Endothelial cell of umbilical vein (primary cell): Measurements from ENCODE around the gene CDCA7L. TPM values are rescaled to one million over a fixed set of nuclear protein-coding genes. Genes with fewer than 3 reads are reported as not detected.

Experiments used
- BruUV-seq: library from RNA; stranded (reverse); fragments of 400-500 nt; replicated peaks from 2 replicates; lab custom pipeline; 2021; lab: Mats Ljungman, UMichigan
- CTCF ChIA-PET: fragments of 300-600, 350-600 bp; sonication (Branson Sonifier 250); formaldehyde crosslinking; loops from one replicate; lab custom pipeline; 2021; ENCODE audit warnings: antibody characterized with exemption, inconsistent platforms; lab: Charles Lee
- POLR2A ChIA-PET: fragments of 300-600, 350-600 bp; sonication (Branson Sonifier 250); formaldehyde crosslinking; loops from one replicate; lab custom pipeline; 2021; ENCODE audit warnings: antibody characterized with exemption, inconsistent platforms; lab: Charles Lee
- DNase-seq: peaks from one replicate; pipeline ENCODE4 v3.0.0-alpha.2; 2011; ENCODE audit warnings: low read depth, low spot score
- FAIRE-seq: peaks from 2 replicates; lab custom pipeline; 2011; peaks lifted over from hg19 to GRCh38; lab: Jason Lieb, UNC
- H2AFZ ChIP-seq: 2 replicates; pipeline ENCODE4 v1.6.0; 2012; ENCODE audit warnings: low read depth, low read length, control low read depth, inconsistent platforms
- H3K27ac ChIP-seq: 2 replicates; pipeline ENCODE4 v1.5.1; 2011; ENCODE audit warnings: low read depth, mild to moderate bottlenecking, control low read depth, low read length, moderate library complexity; ENCODE audit not compliant: insufficient read depth
- H3K27me3 ChIP-seq, 2 experiments: 2 replicates each; pipeline versions ENCODE4 v1.6.0 to v1.6.1; 2011; ENCODE audit warnings: low read length in 2 of 2, mixed read lengths in 1 of 2; ENCODE audit not compliant: control insufficient read depth in 2 of 2, insufficient read depth in 2 of 2
- H3K36me3 ChIP-seq, 2 experiments: 2 replicates in 1 of 2; 3 replicates in 1 of 2; pipeline ENCODE4 v1.5.1; 2011; ENCODE audit warnings: low read length in 2 of 2, mild to moderate bottlenecking in 1 of 2, moderate library complexity in 1 of 2; ENCODE audit not compliant: control insufficient read depth in 2 of 2, insufficient read depth in 2 of 2; ENCODE audit errors: extremely low read depth in 1 of 2
- H3K4me1 ChIP-seq: 3 replicates; pipeline ENCODE4 v1.5.1; 2011; ENCODE audit warnings: mild to moderate bottlenecking, low read length; ENCODE audit not compliant: control insufficient read depth, insufficient read depth; ENCODE audit errors: extremely low read depth
- H3K4me2 ChIP-seq: 2 replicates; pipeline ENCODE4 v1.6.1; 2011; ENCODE audit warnings: low read length, control low read depth, mixed read lengths; ENCODE audit not compliant: insufficient read depth
- H3K4me3 ChIP-seq, 3 experiments: fragments of 200-600 bp in 1 of 3; sonication (generic), shearing (Covaris generic) in 1 of 3; replicated peaks in 1 of 3; 2 replicates each; pipeline ENCODE4 v1.5.1; 2011 to 2016; ENCODE audit warnings: control low read depth in 3 of 3, low read length in 3 of 3, mild to moderate bottlenecking in 2 of 3, inconsistent platforms in 1 of 3, low read depth in 1 of 3, moderate library complexity in 1 of 3; ENCODE audit not compliant: insufficient read depth in 1 of 3
- H3K79me2 ChIP-seq: 2 replicates; pipeline ENCODE4 v1.6.0; 2012; ENCODE audit warnings: low read length, inconsistent platforms; ENCODE audit not compliant: control insufficient read depth, insufficient read depth
- H3K9ac ChIP-seq: replicated peaks from 2 replicates; pipeline ENCODE3; 2011; ENCODE audit warnings: low read length, control low read depth; ENCODE audit not compliant: insufficient read depth; ENCODE audit errors: extremely low read depth
- H3K9me1 ChIP-seq: replicated peaks from 3 replicates; pipeline ENCODE4 v1.6.0; 2011; ENCODE audit warnings: mild to moderate bottlenecking, low read length; ENCODE audit not compliant: control insufficient read depth, insufficient read depth; ENCODE audit errors: extremely low read depth
- H3K9me3 ChIP-seq: replicated peaks from 2 replicates; pipeline ENCODE4 v1.5.1; 2012; ENCODE audit warnings: low read length, inconsistent platforms; ENCODE audit not compliant: control insufficient read depth, insufficient read depth
- H4K20me1 ChIP-seq: replicated peaks from 2 replicates; pipeline ENCODE3; 2011; ENCODE audit warnings: mild to moderate bottlenecking, low read length; ENCODE audit not compliant: control insufficient read depth, insufficient read depth; ENCODE audit errors: extremely low read depth
- EZH2 ChIP-seq: IDR thresholded peaks from 2 replicates; pipeline ENCODE4 v1.6.1; 2012; ENCODE audit warnings: borderline replicate concordance, low read depth, mild to moderate bottlenecking, moderate library complexity, low read length, inconsistent platforms; ENCODE audit not compliant: severe bottlenecking
- FOS ChIP-seq: IDR thresholded peaks from 2 replicates; pipeline ENCODE4 v1.6.1; 2011; ENCODE audit warnings: mild to moderate bottlenecking, low read length, moderate library complexity, borderline replicate concordance; ENCODE audit not compliant: insufficient read depth
- GATA2 ChIP-seq: IDR thresholded peaks from 2 replicates; pipeline ENCODE4 v1.7.0; 2011; ENCODE audit warnings: low read depth, mild to moderate bottlenecking, moderate library complexity, mixed read lengths, low read length; ENCODE audit not compliant: insufficient read length, insufficient read depth
- JUN ChIP-seq: IDR thresholded peaks from 2 replicates; pipeline ENCODE4 v1.6.1; 2011; ENCODE audit warnings: borderline replicate concordance, low read depth; ENCODE audit not compliant: insufficient read length, insufficient read depth
- MYC ChIP-seq: IDR thresholded peaks from one replicate; pipeline ENCODE4 v1.6.1; 2011; ENCODE audit warnings: mild to moderate bottlenecking, low read depth, low read length
- POLR2A ChIP-seq: IDR thresholded peaks from 2 replicates; pipeline ENCODE4 v1.6.1; 2012; ENCODE audit warnings: low read depth, mild to moderate bottlenecking, control low read depth, low read length
- POLR2AphosphoS5 ChIP-seq: IDR thresholded peaks from 2 replicates; pipeline ENCODE4 v1.6.1; 2012; ENCODE audit warnings: low read depth, mild to moderate bottlenecking, control low read depth, low read length, moderate library complexity; ENCODE audit not compliant: insufficient read depth
- dilution Hi-C: fragments of 300-500 bp; cut with MboI; formaldehyde crosslinking; loops from one replicate; pipeline ENCODE4 v1.15.0; 2019; ENCODE audit warnings: low sequenced_read_pairs; ENCODE audit not compliant: extremely low pct_ligation_motif_present
- intact Hi-C: fragments of 100-400 bp; cut with micrococcal nuclease; formaldehyde crosslinking; loops from one replicate; pipeline ENCODE4 v1.10.0; 2022
- polyA plus RNA-seq, 4 experiments: library from polyadenylated mRNA; depleted of rRNA in 3 of 4; stranded (reverse) in 3 of 4; unstranded in 1 of 4; fragments of >200 nt; gene quantifications; 2 replicates each; pipeline versions ENCODE4 v1.2.1 to v1.2.3, GENCODE V29; 2011 to 2012; ENCODE audit warnings: missing spikeins in 1 of 4
- total RNA-seq: library from RNA; stranded (reverse); gene quantifications from 2 replicates; pipeline ENCODE4 v1.2.3, GENCODE V29; 2021
- TF ChIP-seq, protein P1 (sequence below), 2 donors: IDR thresholded peaks; 1 replicate in 1 of 2; 2 replicates in 1 of 2; pipeline ENCODE4 v1.5.1; 2011; ENCODE audit warnings: low read length in 2 of 2, mild to moderate bottlenecking in 2 of 2, moderate library complexity in 2 of 2, control low read depth in 1 of 2, inconsistent platforms in 1 of 2, low read depth in 1 of 2; ENCODE audit not compliant: insufficient read depth in 1 of 2; ENCODE audit errors: extremely low read depth in 1 of 2
- TF ChIP-seq, protein P2 (sequence below): IDR thresholded peaks from 2 replicates; pipeline ENCODE4 v1.6.1; 2011; ENCODE audit not compliant: insufficient read depth, insufficient read length

The CDCA7L gene
- total and polyA plus RNA-seq, 2 donors (not counting 3 experiments of a cell fraction or from before 2014, with no cell fraction given): 68.4 to 91.6 TPM

DNA sequence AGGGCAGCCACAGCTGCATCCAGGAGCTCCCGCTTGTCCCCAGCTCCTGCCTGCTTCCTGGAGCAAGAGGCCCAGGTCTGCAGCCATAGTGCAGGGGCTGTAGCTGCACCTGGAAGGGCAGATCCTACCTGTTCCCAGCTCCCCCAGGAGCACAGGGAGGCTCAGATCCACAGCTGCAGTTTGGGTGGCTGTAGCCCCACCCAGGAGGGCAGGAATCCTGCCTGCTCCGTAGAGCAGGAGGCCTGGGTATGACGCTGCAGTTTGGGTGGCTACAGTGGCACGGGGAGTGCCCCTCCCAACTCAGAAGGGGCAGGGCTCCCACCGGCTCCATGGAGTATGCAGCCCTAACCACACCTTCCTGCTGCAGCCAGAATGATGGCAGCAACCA, 26.7 kb upstream of the CDCA7L start:
- dilution Hi-C loops: no loop called here
- Histone ChIP-seq H3K9ac (no peak overlapping the region), H3K27me3 (no peaks in the 10 kb centered on the region), H3K9me3 (no peaks in the 10 kb centered on the region), H3K79me2 (no peaks in the 10 kb centered on the region), H3K9me1 (no peaks in the 10 kb centered on the region), H3K4me1 (no peaks in the 10 kb centered on the region), H3K36me3 (no peaks in the 10 kb centered on the region), H3K4me2 (no peak overlapping the region), H4K20me1 (no peaks in the 10 kb centered on the region), H2AFZ (no peak overlapping the region), H3K27ac (no peak overlapping the region), H3K4me3 (no peak overlapping the region)
- no TSS peak for BruUV-seq
- no peak for TF ChIP-seq GATA2
- no peak for TF ChIP-seq JUN
- TF ChIP-seq, protein P1, sequence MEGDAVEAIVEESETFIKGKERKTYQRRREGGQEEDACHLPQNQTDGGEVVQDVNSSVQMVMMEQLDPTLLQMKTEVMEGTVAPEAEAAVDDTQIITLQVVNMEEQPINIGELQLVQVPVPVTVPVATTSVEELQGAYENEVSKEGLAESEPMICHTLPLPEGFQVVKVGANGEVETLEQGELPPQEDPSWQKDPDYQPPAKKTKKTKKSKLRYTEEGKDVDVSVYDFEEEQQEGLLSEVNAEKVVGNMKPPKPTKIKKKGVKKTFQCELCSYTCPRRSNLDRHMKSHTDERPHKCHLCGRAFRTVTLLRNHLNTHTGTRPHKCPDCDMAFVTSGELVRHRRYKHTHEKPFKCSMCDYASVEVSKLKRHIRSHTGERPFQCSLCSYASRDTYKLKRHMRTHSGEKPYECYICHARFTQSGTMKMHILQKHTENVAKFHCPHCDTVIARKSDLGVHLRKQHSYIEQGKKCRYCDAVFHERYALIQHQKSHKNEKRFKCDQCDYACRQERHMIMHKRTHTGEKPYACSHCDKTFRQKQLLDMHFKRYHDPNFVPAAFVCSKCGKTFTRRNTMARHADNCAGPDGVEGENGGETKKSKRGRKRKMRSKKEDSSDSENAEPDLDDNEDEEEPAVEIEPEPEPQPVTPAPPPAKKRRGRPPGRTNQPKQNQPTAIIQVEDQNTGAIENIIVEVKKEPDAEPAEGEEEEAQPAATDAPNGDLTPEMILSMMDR (IDR thresholded peaks at IDR 0.05; ENCODE audit: extremely low read depth in 1 of 2, insufficient read depth in 1 of 2, low read depth in 1 of 2, low read length in 2 of 2): no peak
- TF ChIP-seq, protein P2, sequence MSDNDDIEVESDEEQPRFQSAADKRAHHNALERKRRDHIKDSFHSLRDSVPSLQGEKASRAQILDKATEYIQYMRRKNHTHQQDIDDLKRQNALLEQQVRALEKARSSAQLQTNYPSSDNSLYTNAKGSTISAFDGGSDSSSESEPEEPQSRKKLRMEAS: no peak
- no peak for TF ChIP-seq POLR2AphosphoS5
- no peak for TF ChIP-seq MYC
- no peak for TF ChIP-seq POLR2A
- TF ChIP-seq EZH2: no peak
- TF ChIP-seq FOS: no peak
- ChIA-PET POLR2A (no interaction called here), CTCF (no interaction called here)
- intact Hi-C loops: no loop called here
- DNase-seq (no peak), FAIRE-seq (no peak)
